Adipocyte (in vitro differentiated cells): ENCODE measurements around the gene CAMK1D.

Source experiments
- DNase-seq: peaks from one replicate; pipeline ENCODE4 v3.0.0-alpha.2; 2015; ENCODE audit warnings: low read depth
- H3K27me3 ChIP-seq: replicated peaks from 2 replicates; pipeline ENCODE4 v1.7.0; 2013; ENCODE audit warnings: mild to moderate bottlenecking, low read length, moderate library complexity; ENCODE audit not compliant: control insufficient read depth, insufficient read depth
- H3K36me3 ChIP-seq: 2 replicates; pipeline ENCODE4 v1.7.0; 2013; ENCODE audit warnings: low read length, mild to moderate bottlenecking, moderate library complexity; ENCODE audit not compliant: control insufficient read depth, insufficient read depth, severe bottlenecking
- H3K4me1 ChIP-seq: 2 replicates; pipeline ENCODE4 v1.7.0; 2013; ENCODE audit warnings: mild to moderate bottlenecking, low read length, moderate library complexity; ENCODE audit not compliant: control insufficient read depth, insufficient read depth
- H3K4me3 ChIP-seq: 2 replicates; pipeline ENCODE4 v1.7.0; 2013; ENCODE audit warnings: mild to moderate bottlenecking, low read length, moderate library complexity
- H3K9ac ChIP-seq: 2 replicates; pipeline ENCODE4 v1.7.0; 2013; ENCODE audit warnings: mild to moderate bottlenecking, low read length, moderate library complexity
- H3K9me3 ChIP-seq: 2 replicates; pipeline ENCODE4 v1.7.0; 2013; ENCODE audit warnings: mild to moderate bottlenecking, low read length, moderate library complexity; ENCODE audit not compliant: control insufficient read depth

CAMK1D gene

GRCh38 chr10:12661671-12662070, 312.3 kb downstream of the CAMK1D start:
- H3K4me3 ChIP-seq, result no peak overlapping the region
- H3K9ac ChIP-seq, result no peak overlapping the region
- no peaks in the 10 kb centered on the region for H3K36me3 ChIP-seq
- peaks cover 1% of the 10 kb centered on the region for H3K4me1 ChIP-seq
- no peaks in the 10 kb centered on the region for H3K27me3 ChIP-seq
- no peaks in the 10 kb centered on the region for H3K9me3 ChIP-seq
- DNase-seq, result no peak

GRCh38 chr10:12663863-12664262, 314.5 kb downstream of the CAMK1D start:
- DNase-seq, result peak; percentile 15
- Histone ChIP-seq H3K9ac (no peak overlapping the region), H3K4me1 (peaks cover 11% of the 10 kb centered on the region), H3K36me3 (no peaks in the 10 kb centered on the region), H3K27me3 (no peaks in the 10 kb centered on the region), H3K4me3 (no peak overlapping the region), H3K9me3 (no peaks in the 10 kb centered on the region)

GRCh38 chr10:12665501-12665900, 316.2 kb downstream of the CAMK1D start:
- H3K4me3 ChIP-seq, result no peak overlapping the region
- H3K27me3 ChIP-seq, result no peaks in the 10 kb centered on the region
- H3K4me1 ChIP-seq, result peaks cover 11% of the 10 kb centered on the region
- no peak overlapping the region for H3K9ac ChIP-seq
- DNase-seq, result no peak
- no peaks in the 10 kb centered on the region for H3K9me3 ChIP-seq
- no peaks in the 10 kb centered on the region for H3K36me3 ChIP-seq

- Histone ChIP-seq H3K9me3 (no peaks in the 10 kb centered on the region), H3K36me3 (no peaks in the 10 kb centered on the region), H3K9ac (no peak overlapping the region), H3K27me3 (no peaks in the 10 kb centered on the region), H3K4me1 (peaks cover 11% of the 10 kb centered on the region), H3K4me3 (no peak overlapping the region)
- no peak for DNase-seq
Observed at GRCh38 chr10:12667052-12667451, 317.7 kb downstream of the CAMK1D start.

- Histone ChIP-seq H3K9me3 (no peaks in the 10 kb centered on the region), H3K4me1 (peaks cover 11% of the 10 kb centered on the region), H3K4me3 (no peak overlapping the region), H3K27me3 (no peaks in the 10 kb centered on the region), H3K9ac (no peak overlapping the region), H3K36me3 (no peaks in the 10 kb centered on the region)
- no peak for DNase-seq
Observed at GRCh38 chr10:12668634-12669033, 319.3 kb downstream of the CAMK1D start.

- Histone ChIP-seq H3K36me3 (no peaks in the 10 kb centered on the region), H3K4me1 (peaks cover 11% of the 10 kb centered on the region), H3K9me3 (no peaks in the 10 kb centered on the region), H3K27me3 (no peaks in the 10 kb centered on the region), H3K9ac (no peak overlapping the region), H3K4me3 (no peak overlapping the region)
- no peak for DNase-seq
Observed at GRCh38 chr10:12670004-12670403, 320.7 kb downstream of the CAMK1D start.

GRCh38 chr10:12675186-12675585, 325.8 kb downstream of the CAMK1D start:
- no peaks in the 10 kb centered on the region for H3K4me1 ChIP-seq

GRCh38 chr10:12679636-12680035, 330.3 kb downstream of the CAMK1D start:
- no peak overlapping the region for H3K9ac ChIP-seq
- H3K4me1 ChIP-seq, result no peaks in the 10 kb centered on the region
- no peaks in the 10 kb centered on the region for H3K27me3 ChIP-seq
- no peaks in the 10 kb centered on the region for H3K36me3 ChIP-seq
- no peak for DNase-seq
- no peak overlapping the region for H3K4me3 ChIP-seq
- H3K9me3 ChIP-seq, result no peaks in the 10 kb centered on the region

More at GRCh38 chr10:12675186-12675585, 325.8 kb downstream of the CAMK1D start:
- DNase-seq, result no peak
- H3K9me3 ChIP-seq, result no peaks in the 10 kb centered on the region
- H3K4me3 ChIP-seq, result no peak overlapping the region
- no peak overlapping the region for H3K9ac ChIP-seq
- H3K27me3 ChIP-seq, result no peaks in the 10 kb centered on the region
- H3K36me3 ChIP-seq, result no peaks in the 10 kb centered on the region

GRCh38 chr10:12681252-12681651, 331.9 kb downstream of the CAMK1D start:
- Histone ChIP-seq H3K27me3 (no peaks in the 10 kb centered on the region), H3K9me3 (no peaks in the 10 kb centered on the region), H3K9ac (no peak overlapping the region), H3K36me3 (no peaks in the 10 kb centered on the region), H3K4me3 (no peak overlapping the region), H3K4me1 (no peaks in the 10 kb centered on the region)
- no peak for DNase-seq

GRCh38 chr10:12684784-12685183, 335.4 kb downstream of the CAMK1D start:
- no peaks in the 10 kb centered on the region for H3K36me3 ChIP-seq

GRCh38 chr10:12685261-12686058, 336.1 kb downstream of the CAMK1D start:
- Histone ChIP-seq H3K4me1 (no peaks in the 10 kb centered on the region), H3K4me3 (no peak overlapping the region), H3K36me3 (no peaks in the 10 kb centered on the region), H3K27me3 (no peaks in the 10 kb centered on the region), H3K9me3 (no peaks in the 10 kb centered on the region), H3K9ac (no peak overlapping the region)
- DNase-seq, result peak; percentile 71

More at GRCh38 chr10:12684784-12685183, 335.4 kb downstream of the CAMK1D start:
- no peak overlapping the region for H3K4me3 ChIP-seq
- H3K4me1 ChIP-seq, result no peaks in the 10 kb centered on the region
- DNase-seq, result no peak
- no peaks in the 10 kb centered on the region for H3K27me3 ChIP-seq
- no peaks in the 10 kb centered on the region for H3K9me3 ChIP-seq
- no peak overlapping the region for H3K9ac ChIP-seq

- Histone ChIP-seq H3K27me3 (no peaks in the 10 kb centered on the region), H3K4me1 (no peaks in the 10 kb centered on the region), H3K4me3 (no peak overlapping the region), H3K9me3 (no peaks in the 10 kb centered on the region), H3K9ac (no peak overlapping the region), H3K36me3 (no peaks in the 10 kb centered on the region)
- DNase-seq, result no peak
Observed at GRCh38 chr10:12687996-12688395, 338.6 kb downstream of the CAMK1D start.
